WI38 (cell line): Measurements from ENCODE around the gene CACNA1B.

Source experiments
- H3K4me3 ChIP-seq: 2 replicates; pipeline ENCODE4 v1.5.1; 2011; ENCODE audit warnings: low read depth, mild to moderate bottlenecking, control low read depth, low read length
- CTCF ChIP-seq: IDR thresholded peaks from 2 replicates; pipeline ENCODE4 v1.5.1; 2012; ENCODE audit warnings: low read depth, mild to moderate bottlenecking, control low read depth, low read length

Gene CACNA1B

DNA sequence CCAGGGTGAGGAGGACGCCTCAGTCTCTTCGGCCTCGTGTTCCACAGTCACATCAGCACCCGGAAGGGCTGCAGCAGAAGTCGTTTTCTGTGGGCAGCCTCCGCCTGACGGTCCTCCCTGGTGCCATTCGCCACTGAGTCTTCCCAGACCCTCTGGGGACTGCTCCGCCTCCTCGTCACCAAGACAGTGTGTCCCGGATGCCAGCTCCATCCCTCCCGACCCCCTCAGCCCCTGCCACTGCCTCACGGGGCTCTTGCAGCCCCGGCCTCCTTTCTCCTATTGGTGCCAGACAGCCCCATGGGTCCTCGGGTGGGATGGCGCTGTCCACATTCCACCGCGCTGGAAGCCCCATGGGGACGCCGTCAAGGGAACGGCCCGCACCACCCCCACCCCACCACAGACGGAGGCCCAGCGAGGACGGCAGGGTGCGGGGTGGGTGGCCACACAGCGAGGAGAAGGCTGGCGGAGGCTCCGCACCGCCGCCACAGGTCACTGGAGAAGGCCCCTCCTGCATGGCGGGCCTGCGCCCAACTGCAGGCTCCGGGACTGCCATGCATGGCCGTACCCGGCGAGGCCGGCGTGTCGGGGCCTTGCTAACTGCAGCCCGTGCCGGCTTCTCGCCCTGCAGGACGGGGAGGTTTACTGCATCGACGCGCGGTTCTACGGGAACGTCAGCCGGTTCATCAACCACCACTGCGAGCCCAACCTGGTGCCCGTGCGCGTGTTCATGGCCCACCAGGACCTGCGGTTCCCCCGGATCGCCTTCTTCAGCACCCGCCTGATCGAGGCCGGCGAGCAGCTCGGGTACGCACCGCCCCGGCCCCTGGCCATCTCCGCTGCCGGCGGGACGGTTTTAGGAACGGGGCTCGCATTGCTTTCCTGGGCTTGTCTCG, 43.6 kb upstream of the CACNA1B start:
- H3K4me3 ChIP-seq = no peak overlapping the region
- no peak for TF ChIP-seq CTCF

GRCh38 chr9:137834846-137835546, 42.6 kb upstream of the CACNA1B start:
- H3K4me3 ChIP-seq = no peak overlapping the region
- no peak for TF ChIP-seq CTCF

DNA sequence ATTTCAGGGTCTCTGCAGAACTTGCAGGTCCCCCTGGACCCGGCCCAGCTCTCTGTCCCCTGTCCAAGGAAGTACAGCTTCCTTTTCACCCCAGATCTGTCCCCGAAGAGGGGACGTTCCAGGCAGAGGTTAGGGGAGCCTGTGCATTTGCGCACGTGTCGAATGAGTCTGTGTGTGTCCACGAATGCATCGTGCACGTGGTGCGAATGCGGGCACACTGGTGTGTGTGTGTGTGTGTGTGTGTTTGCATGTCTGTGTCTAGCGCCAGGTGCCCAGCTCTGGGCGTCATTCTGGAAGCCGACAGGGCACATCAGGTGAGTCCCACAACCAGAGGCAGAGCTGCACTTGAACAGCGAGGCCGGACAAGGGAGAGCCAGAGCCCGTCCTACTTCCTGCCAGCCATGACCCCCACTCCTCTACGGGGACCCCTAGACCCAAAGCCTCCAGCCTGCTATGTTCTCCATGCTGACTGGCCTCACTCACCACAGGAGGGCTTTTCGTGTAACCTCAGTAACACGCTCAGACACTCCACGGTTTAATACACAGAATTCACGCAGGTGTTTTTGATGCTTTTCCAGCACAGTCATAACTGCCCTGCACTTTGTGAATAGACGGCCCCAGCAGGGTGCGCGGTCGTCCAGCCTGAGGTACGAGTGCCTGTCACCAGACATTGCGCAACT, 41.3 kb upstream of the CACNA1B start:
- H3K4me3 ChIP-seq = no peak overlapping the region
- no peak for TF ChIP-seq CTCF

DNA sequence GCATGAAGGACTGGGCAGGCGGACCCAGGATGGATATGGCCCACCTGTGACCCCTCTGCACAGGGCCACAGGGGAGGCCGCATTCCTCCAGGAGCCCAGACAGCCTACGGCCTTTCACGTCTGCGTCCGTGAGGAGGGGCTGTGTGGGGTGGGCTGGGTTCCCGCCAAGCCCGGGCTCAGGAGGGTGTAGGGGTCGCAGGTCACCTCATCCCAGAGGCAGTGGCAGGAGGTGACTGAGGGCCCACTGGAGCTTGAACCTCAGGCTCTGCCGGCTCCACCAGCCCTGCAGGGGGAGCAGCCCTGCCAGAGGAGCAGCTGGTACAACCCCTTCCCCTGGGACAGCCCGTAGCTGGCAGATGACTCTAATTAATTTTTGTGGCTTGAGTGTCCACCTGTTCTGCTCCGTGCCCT, 40.7 kb upstream of the CACNA1B start:
- H3K4me3 ChIP-seq = no peak overlapping the region
- TF ChIP-seq CTCF = no peak

DNA sequence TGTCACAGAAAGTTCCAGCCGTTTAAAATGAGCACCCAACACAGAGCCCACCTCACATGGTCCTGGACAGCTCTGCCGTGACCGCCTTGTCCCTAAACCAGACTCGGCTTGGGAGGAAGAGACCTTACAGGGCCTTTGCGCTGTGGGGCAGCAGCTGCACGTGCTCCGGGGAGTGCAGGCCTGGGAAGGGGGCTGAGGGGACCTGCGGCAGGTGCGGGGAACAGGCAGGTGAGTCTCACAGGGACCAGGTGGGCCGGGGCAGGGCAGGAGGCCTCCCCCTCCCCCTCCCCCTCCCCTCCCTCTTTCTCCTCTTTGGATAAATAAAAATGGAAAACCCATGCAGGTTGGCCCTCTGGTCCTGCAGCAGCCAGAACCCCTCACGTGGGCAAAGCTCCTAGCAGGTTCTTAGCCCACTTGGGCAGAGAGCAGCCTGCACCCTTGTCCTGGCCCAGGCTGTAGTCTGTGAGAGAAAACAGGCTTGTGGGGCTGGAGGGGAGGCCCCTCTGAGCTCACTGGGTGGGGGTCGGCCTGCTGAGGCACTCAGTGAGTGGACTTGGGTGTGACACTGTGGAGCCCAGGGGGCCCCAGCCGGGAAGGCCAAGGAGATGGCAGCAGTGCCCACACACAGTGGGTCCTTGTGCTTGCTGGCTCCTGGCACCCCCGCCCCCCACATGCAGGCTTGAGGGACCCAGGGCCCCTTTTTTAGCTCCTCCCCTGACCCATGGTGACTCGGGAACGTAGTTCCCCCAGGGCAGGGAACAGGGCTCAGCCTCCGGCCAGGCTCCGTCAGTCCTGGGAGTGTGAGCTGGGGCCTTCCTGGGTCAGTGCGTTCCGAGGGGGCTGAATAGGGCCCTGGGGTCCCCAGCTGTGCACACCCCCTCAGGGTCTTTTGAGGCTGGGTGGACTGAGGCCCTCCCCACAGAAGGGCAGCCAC, 40.0 kb upstream of the CACNA1B start:
- no peak for TF ChIP-seq CTCF

DNA sequence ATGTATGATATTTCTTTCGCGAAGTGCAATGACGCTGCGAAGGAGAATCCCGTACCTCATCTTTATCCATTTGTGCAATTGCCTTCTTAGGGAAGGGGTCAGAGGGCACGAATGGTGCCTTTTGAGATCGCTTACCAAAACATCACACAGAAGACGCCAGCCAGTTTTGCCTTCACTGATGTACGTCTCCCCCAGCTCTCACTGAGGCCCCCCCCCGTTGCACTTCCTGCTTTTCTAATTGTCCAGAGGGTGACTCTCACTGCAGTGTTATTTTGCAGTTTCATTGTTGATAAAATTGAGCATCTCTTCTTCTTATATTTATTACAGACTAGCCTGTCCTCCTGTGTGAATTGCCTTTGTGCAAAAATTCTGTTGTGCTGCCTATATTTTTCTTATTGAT, 39.0 kb upstream of the CACNA1B start:
- no peak for TF ChIP-seq CTCF

More for the DNA sequence above, 40.0 kb upstream of the CACNA1B start:
- no peak overlapping the region for H3K4me3 ChIP-seq

More for the DNA sequence above, 39.0 kb upstream of the CACNA1B start:
- H3K4me3 ChIP-seq = no peak overlapping the region
